Mesodermal cell (in vitro differentiated cells): Measurements from ENCODE around the gene FGFR3.

Source experiments
- H3K27ac ChIP-seq: 2 replicates; pipeline ENCODE4 v1.7.0; 2013; ENCODE audit warnings: mild to moderate bottlenecking, low read depth, low read length, moderate library complexity; ENCODE audit not compliant: severe bottlenecking
- H3K36me3 ChIP-seq: 2 replicates; pipeline ENCODE4 v1.7.1; 2013; ENCODE audit warnings: mild to moderate bottlenecking, low read length, moderate library complexity; ENCODE audit not compliant: control insufficient read depth, insufficient read depth
- H3K4me1 ChIP-seq: one replicate; pipeline ENCODE4 v1.7.1; 2013; ENCODE audit warnings: mild to moderate bottlenecking, low read length; ENCODE audit not compliant: insufficient read depth, control insufficient read depth, poor library complexity, severe bottlenecking
- H3K4me3 ChIP-seq: 2 replicates; pipeline ENCODE4 v1.7.0; 2013; ENCODE audit warnings: low read length, control low read depth, mild to moderate bottlenecking; ENCODE audit not compliant: insufficient read depth, poor library complexity, severe bottlenecking; ENCODE audit errors: extremely low read depth
- H3K9me3 ChIP-seq: 2 replicates; pipeline ENCODE4 v1.7.1; 2013; ENCODE audit warnings: mild to moderate bottlenecking, low read length, moderate library complexity; ENCODE audit not compliant: control insufficient read depth
- WGBS, 2 experiments: methylation state at CpG; one replicate each; pipeline ENCODE4 v1.1.5; 2013; ENCODE audit warnings: missing lambda C conversion rate in 2 of 2; ENCODE audit not compliant: insufficient coverage in 2 of 2; 5-methylcytosine and 5-hydroxymethylcytosine counted together

The FGFR3 gene

GRCh38 chr4:1798580-1799386 lies 5.7 kb downstream of the FGFR3 start:
- Histone ChIP-seq H3K36me3 (peaks cover 14% of the 10 kb centered on the region), H3K27ac (no peak overlapping the region), H3K4me3 (no peak overlapping the region), H3K4me1 (no peaks in the 10 kb centered on the region), H3K9me3 (no peaks in the 10 kb centered on the region)
- WGBS, 2 experiments = 93 to 95% methylated on average over 26 to 30 of the region's 30 CpGs

- WGBS, 2 experiments = 97% methylated on average over 32 to 40 of the region's 41 CpGs
- Histone ChIP-seq H3K4me1 (no peaks in the 10 kb centered on the region), H3K36me3 (peaks cover 17% of the 10 kb centered on the region), H3K27ac (no peak overlapping the region), H3K4me3 (no peak overlapping the region), H3K9me3 (no peaks in the 10 kb centered on the region)
Measured at GRCh38 chr4:1799387-1800375, 6.6 kb downstream of the FGFR3 start.

GRCh38 chr4:1800805-1801204 lies 7.7 kb downstream of the FGFR3 start:
- H3K36me3 ChIP-seq = peaks cover 27% of the 10 kb centered on the region
- H3K9me3 ChIP-seq = no peaks in the 10 kb centered on the region
- WGBS, 2 experiments = 93 to 95% methylated on average over 6 to 7 of the region's 10 CpGs
- H3K4me1 ChIP-seq = no peaks in the 10 kb centered on the region
- no peak overlapping the region for H3K4me3 ChIP-seq
- H3K27ac ChIP-seq = no peak overlapping the region

GRCh38 chr4:1801286-1801958 lies 8.3 kb downstream of the FGFR3 start:
- Histone ChIP-seq H3K36me3 (peaks cover 33% of the 10 kb centered on the region), H3K27ac (no peak overlapping the region), H3K4me1 (no peaks in the 10 kb centered on the region), H3K4me3 (no peak overlapping the region), H3K9me3 (no peaks in the 10 kb centered on the region)
- 96 to 98% methylated on average over 48 to 50 of the region's 56 CpGs for WGBS, 2 experiments

GRCh38 chr4:1802151-1802715 lies 9.1 kb downstream of the FGFR3 start:
- Histone ChIP-seq H3K27ac (no peak overlapping the region), H3K4me3 (no peak overlapping the region), H3K4me1 (no peaks in the 10 kb centered on the region), H3K36me3 (peaks cover 38% of the 10 kb centered on the region), H3K9me3 (no peaks in the 10 kb centered on the region)
- 94 to 96% methylated on average over 16 to 22 of the region's 22 CpGs for WGBS, 2 experiments

GRCh38 chr4:1802720-1803522 lies 9.8 kb downstream of the FGFR3 start:
- Histone ChIP-seq H3K9me3 (no peaks in the 10 kb centered on the region), H3K4me1 (no peaks in the 10 kb centered on the region), H3K27ac (no peak overlapping the region), H3K36me3 (peaks cover 38% of the 10 kb centered on the region), H3K4me3 (no peak overlapping the region)
- WGBS, 2 experiments = 94 to 95% methylated on average over 65 to 71 of the region's 71 CpGs

- WGBS, 2 experiments = 96 to 97% methylated on average over 50 to 51 of the region's 51 CpGs
- Histone ChIP-seq H3K27ac (no peak overlapping the region), H3K36me3 (peaks cover 37% of the 10 kb centered on the region), H3K9me3 (no peaks in the 10 kb centered on the region), H3K4me3 (no peak overlapping the region), H3K4me1 (no peaks in the 10 kb centered on the region)
Measured at GRCh38 chr4:1803523-1804423, 10.7 kb downstream of the FGFR3 start.

GRCh38 chr4:1804638-1805492 lies 11.8 kb downstream of the FGFR3 start:
- peaks cover 31% of the 10 kb centered on the region for H3K36me3 ChIP-seq
- WGBS, 2 experiments = 96 to 97% methylated on average over 30 to 37 of the region's 37 CpGs

More at GRCh38 chr4:1804638-1805492, 11.8 kb downstream of the FGFR3 start:
- Histone ChIP-seq H3K9me3 (no peaks in the 10 kb centered on the region), H3K4me1 (no peaks in the 10 kb centered on the region), H3K4me3 (no peak overlapping the region), H3K27ac (no peak overlapping the region)
